KMS-11 (cell line): ENCODE measurements around the gene FBXL22.

Experiments
- H2AFZ ChIP-seq: fragments of 200-600 bp; sonication (generic); 2 replicates; pipeline ENCODE4 v1.6.1; 2016; ENCODE audit warnings: antibody characterized with exemption, mixed run types, low read depth
- H3K27ac ChIP-seq: fragments of 200-600 bp; sonication (generic); 2 replicates; pipeline ENCODE4 v1.6.1; 2016; ENCODE audit warnings: mild to moderate bottlenecking, mixed run types
- H3K27me3 ChIP-seq: fragments of 200-600 bp; sonication (generic); 2 replicates; pipeline ENCODE4 v1.6.1; 2017; ENCODE audit warnings: mild to moderate bottlenecking, low read depth, mixed run types, moderate library complexity; ENCODE audit not compliant: insufficient read depth
- H3K36me3 ChIP-seq: fragments of 200-600 bp; sonication (generic); 2 replicates; pipeline ENCODE4 v1.6.1; 2017; ENCODE audit warnings: mild to moderate bottlenecking, mixed run types; ENCODE audit not compliant: insufficient read depth
- H3K4me1 ChIP-seq: fragments of 200-600 bp; sonication (generic); 2 replicates; pipeline ENCODE4 v1.6.1; 2016; ENCODE audit warnings: mild to moderate bottlenecking, low read depth, mixed run types; ENCODE audit not compliant: poor library complexity, severe bottlenecking
- H3K4me2 ChIP-seq: fragments of 200-600 bp; sonication (generic); 2 replicates; pipeline ENCODE4 v1.7.0; 2016; ENCODE audit warnings: mild to moderate bottlenecking, mixed run types
- H3K4me3 ChIP-seq: fragments of 200-600 bp; sonication (generic); IDR thresholded peaks from 2 replicates; pipeline ENCODE4 v1.6.1; 2017; ENCODE audit warnings: low read depth, low read length, mixed read lengths; ENCODE audit not compliant: insufficient read depth
- H3K79me2 ChIP-seq: fragments of 200-600 bp; sonication (generic); 2 replicates; pipeline ENCODE4 v1.6.1; 2016; ENCODE audit warnings: low read depth, mixed run types; ENCODE audit not compliant: insufficient read depth
- H3K9ac ChIP-seq: fragments of 200-600 bp; sonication (generic); 2 replicates; pipeline ENCODE4 v1.6.1; 2016; ENCODE audit warnings: mild to moderate bottlenecking, mixed run types
- H4K20me1 ChIP-seq: fragments of 200-600 bp; sonication (generic); 2 replicates; pipeline ENCODE4 v1.6.1; 2016; ENCODE audit warnings: mild to moderate bottlenecking, mixed run types; ENCODE audit not compliant: insufficient read depth
- TF ChIP-seq, protein P1 (sequence below): fragments of 200-600 bp; sonication (generic); conservative IDR thresholded peaks from 2 replicates; pipeline ENCODE4 v1.6.1; 2017; ENCODE audit warnings: low read depth, mild to moderate bottlenecking, antibody characterized with exemption, low read length, moderate library complexity, mixed read lengths

FBXL22 gene

DNA sequence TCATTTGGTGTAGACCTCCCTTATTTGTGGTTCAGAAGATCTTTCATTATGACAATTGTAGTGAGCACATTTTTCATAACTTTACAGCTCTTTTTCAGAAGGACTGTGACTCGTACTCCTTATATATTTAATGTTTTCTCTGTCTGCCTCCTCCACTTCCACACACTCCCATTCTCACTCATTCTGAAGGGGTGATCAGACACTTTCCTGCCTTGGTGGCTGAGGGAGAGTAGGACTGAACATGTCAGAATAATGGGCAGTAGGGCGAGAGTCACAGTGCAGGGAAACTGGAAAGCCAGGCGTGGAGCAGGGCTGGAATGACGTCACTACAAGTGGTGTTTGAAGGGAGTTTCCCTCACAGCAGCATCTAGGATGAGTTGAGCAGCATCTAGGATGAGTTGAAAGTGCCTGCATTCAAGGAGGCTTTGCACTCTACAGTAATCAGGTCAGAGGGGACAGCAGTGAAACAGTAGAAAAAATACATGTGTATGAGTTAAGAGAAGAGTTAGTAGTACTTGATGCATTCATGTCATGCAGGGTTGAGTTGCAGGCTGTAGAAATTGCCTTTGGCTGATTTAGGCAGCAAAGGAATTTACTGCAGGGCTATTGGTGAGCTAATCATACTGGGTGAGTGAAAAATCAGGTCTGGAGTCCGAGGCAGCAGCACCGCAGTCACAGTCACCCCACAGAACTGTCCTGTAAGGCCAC is 36.3 kb upstream of the FBXL22 start:
- no peak overlapping the region for H3K4me3 ChIP-seq
- H3K79me2 ChIP-seq: no peaks in the 10 kb centered on the region
- H3K27ac ChIP-seq: no peak overlapping the region
- H3K4me2 ChIP-seq: no peak overlapping the region
- H2AFZ ChIP-seq: no peak overlapping the region
- no peak overlapping the region for H3K9ac ChIP-seq
- no peaks in the 10 kb centered on the region for H3K36me3 ChIP-seq
- H4K20me1 ChIP-seq: no peaks in the 10 kb centered on the region
- peaks cover 5% of the 10 kb centered on the region for H3K4me1 ChIP-seq
- TF ChIP-seq, protein P1, sequence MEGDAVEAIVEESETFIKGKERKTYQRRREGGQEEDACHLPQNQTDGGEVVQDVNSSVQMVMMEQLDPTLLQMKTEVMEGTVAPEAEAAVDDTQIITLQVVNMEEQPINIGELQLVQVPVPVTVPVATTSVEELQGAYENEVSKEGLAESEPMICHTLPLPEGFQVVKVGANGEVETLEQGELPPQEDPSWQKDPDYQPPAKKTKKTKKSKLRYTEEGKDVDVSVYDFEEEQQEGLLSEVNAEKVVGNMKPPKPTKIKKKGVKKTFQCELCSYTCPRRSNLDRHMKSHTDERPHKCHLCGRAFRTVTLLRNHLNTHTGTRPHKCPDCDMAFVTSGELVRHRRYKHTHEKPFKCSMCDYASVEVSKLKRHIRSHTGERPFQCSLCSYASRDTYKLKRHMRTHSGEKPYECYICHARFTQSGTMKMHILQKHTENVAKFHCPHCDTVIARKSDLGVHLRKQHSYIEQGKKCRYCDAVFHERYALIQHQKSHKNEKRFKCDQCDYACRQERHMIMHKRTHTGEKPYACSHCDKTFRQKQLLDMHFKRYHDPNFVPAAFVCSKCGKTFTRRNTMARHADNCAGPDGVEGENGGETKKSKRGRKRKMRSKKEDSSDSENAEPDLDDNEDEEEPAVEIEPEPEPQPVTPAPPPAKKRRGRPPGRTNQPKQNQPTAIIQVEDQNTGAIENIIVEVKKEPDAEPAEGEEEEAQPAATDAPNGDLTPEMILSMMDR: no peak
- no peaks in the 10 kb centered on the region for H3K27me3 ChIP-seq

DNA sequence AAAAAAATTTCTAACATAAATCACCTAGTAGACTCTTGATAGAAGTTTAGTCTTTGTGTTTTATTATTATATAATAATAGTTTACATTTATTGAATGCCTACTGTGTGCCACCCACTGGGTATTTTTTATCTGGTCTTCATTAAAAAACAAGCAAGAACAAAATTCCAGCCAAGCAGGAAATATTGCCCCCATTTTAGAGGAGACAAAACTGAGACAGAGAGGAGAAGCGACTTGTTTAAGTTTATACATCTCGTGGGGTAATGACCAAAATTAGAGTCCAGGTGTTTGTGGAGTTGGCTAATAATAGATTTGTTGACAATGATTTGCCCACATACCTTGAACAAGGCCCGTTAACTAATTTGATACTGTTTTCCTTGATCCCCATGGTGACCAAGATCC is 33.1 kb upstream of the FBXL22 start:
- Histone ChIP-seq H2AFZ (no peak overlapping the region), H3K27ac (no peak overlapping the region), H4K20me1 (no peaks in the 10 kb centered on the region), H3K27me3 (no peaks in the 10 kb centered on the region), H3K4me1 (peaks cover 5% of the 10 kb centered on the region), H3K4me2 (no peak overlapping the region), H3K9ac (no peak overlapping the region), H3K36me3 (no peaks in the 10 kb centered on the region), H3K4me3 (no peak overlapping the region), H3K79me2 (no peaks in the 10 kb centered on the region)
- TF ChIP-seq, protein P1: no peak

DNA sequence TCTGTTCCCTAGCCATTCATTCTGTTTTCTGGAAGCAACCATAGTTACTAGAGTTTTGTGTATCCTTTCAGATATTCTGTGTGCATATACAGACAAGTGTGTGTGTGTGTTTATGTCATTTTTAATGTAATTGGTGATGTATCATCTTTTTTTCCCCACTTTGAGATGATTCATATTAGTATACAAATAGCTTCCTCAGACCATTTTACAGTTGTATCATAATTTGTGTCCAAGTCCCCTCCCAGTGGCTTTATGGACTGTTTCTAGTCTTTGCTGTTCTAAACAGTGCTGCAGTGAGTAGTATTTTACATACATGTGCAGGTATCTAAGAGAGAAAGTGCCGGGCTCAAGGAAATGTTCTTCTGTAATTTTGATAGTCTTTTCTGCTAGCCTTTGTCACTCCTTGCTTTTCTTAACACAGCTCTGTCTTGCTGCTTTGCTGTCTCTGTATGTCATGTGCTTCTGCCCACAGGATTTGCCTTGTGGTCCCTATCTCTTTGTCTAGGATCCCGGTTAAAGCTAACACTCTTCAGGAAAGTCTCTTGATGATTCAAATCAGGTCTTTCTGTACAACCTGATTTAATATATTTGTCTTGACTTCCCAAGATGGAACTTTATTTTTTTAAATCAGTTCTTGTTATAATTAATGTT is 31.5 kb upstream of the FBXL22 start:
- no peaks in the 10 kb centered on the region for H3K79me2 ChIP-seq
- no peak overlapping the region for H3K4me2 ChIP-seq
- peaks cover 5% of the 10 kb centered on the region for H3K4me1 ChIP-seq
- TF ChIP-seq, protein P1: no peak
- H3K36me3 ChIP-seq: no peaks in the 10 kb centered on the region; the same call in 1 of the 2 replicates
- no peak overlapping the region for H3K27ac ChIP-seq
- H3K27me3 ChIP-seq: no peaks in the 10 kb centered on the region
- no peak overlapping the region for H2AFZ ChIP-seq
- no peak overlapping the region for H3K4me3 ChIP-seq
- no peak overlapping the region for H3K9ac ChIP-seq
- H4K20me1 ChIP-seq: no peaks in the 10 kb centered on the region

DNA sequence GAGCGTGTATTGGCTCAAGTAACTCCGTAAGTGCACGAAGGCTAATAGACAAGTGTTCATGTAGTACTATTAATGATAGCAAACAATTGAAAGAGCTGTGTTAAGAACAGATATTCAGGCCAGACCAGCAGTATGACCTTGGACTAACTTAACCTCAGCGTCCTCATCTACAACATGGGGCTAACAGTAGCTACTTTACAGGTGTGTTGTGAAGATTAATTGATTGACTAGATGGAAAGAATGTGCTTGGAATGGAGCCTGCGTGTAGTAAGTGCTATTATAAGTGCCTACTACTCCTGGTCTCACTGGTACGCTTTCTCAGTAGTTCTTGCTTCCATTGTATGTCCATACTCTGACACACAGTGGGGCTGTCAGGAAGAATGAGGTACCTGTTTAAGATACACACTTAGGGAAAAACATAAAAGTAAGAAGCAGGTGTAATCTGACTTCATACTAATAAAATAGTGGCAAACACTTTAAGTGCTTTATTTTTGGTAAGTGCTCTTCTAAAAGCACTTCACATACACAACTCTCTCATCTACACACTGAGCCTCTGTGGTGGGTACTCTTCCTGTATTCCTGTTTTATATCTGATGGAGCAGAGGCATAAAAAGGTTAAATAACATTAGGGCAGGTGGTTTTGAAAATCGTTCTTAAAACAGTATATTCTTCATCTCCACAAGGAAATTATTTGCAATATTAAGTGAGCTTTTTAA is 24.3 kb upstream of the FBXL22 start:
- Histone ChIP-seq H3K27me3 (no peaks in the 10 kb centered on the region), H3K4me3 (no peak overlapping the region), H3K4me2 (no peak overlapping the region), H4K20me1 (no peaks in the 10 kb centered on the region), H3K27ac (no peak overlapping the region), H2AFZ (no peak overlapping the region), H3K9ac (no peak overlapping the region), H3K4me1 (no peaks in the 10 kb centered on the region), H3K79me2 (no peaks in the 10 kb centered on the region), H3K36me3 (no peaks in the 10 kb centered on the region; the same call in 1 of the 2 replicates)
- TF ChIP-seq, protein P1: no peak
